ENCODE data around the gene RPS3. TPM values are rescaled to one million over a fixed set of nuclear protein-coding genes. Genes with fewer than 3 reads are reported as not detected.
"Not testable (repeated sequence)": the region's sequence is repeated elsewhere in the genome, so short reads cannot be mapped to it uniquely, and the experiment has no call there.

RPS3 gene
- 697 and 750 TPM in 2 replicates for total RNA-seq (2014; rRNA removed; shearing (Covaris generic))

GRCh38 chr11:75399344-75400145 is at the start of gene RPS3:
Gene RPS3 (plus strand): TSS chr11:75399518. CDS start chr11:75399548, 30 bp downstream.
- no peaks in the 10 kb centered on the region for H3K27me3 ChIP-seq (replicated peaks)
- H3K36me3 ChIP-seq, result peaks cover 51% of the 10 kb centered on the region
- peak within 1 kb of the TSS; percentile 71 for H3K4me3 ChIP-seq
- DNase-seq (ENCODE audit: low read depth in 1 of 2, low spot score in 2 of 2), result peak; percentile 78 to 81
- no peaks in the 10 kb centered on the region for H3K9me3 ChIP-seq (replicated peaks)
- H3K4me1 ChIP-seq (replicated peaks), result no peaks in the 10 kb centered on the region
- H3K27ac ChIP-seq, result peak within 1 kb of the TSS; percentile 88

GRCh38 chr11:75349521-75350116 is 49.7 kb upstream of the RPS3 start:
- Histone ChIP-seq H3K27me3 (replicated peaks) (no peaks in the 10 kb centered on the region), H3K27ac (no peak overlapping the region), H3K4me3 (no peak overlapping the region), H3K9me3 (replicated peaks) (no peaks in the 10 kb centered on the region), H3K36me3 (no peaks in the 10 kb centered on the region), H3K4me1 (replicated peaks) (peaks cover 7% of the 10 kb centered on the region)
- no peak for DNase-seq (ENCODE audit: low read depth in 1 of 2, low spot score in 2 of 2)

GRCh38 chr11:75350122-75350742 is 49.1 kb upstream of the RPS3 start:
- Histone ChIP-seq H3K9me3 (replicated peaks) (no peaks in the 10 kb centered on the region), H3K36me3 (no peaks in the 10 kb centered on the region), H3K4me3 (no peak overlapping the region), H3K4me1 (replicated peaks) (peaks cover 7% of the 10 kb centered on the region), H3K27me3 (replicated peaks) (no peaks in the 10 kb centered on the region), H3K27ac (no peak overlapping the region)
- no peak for DNase-seq (ENCODE audit: low read depth in 1 of 2, low spot score in 2 of 2)

- no peaks in the 10 kb centered on the region for H3K36me3 ChIP-seq
- no peaks in the 10 kb centered on the region for H3K27me3 ChIP-seq (replicated peaks)
- H3K9me3 ChIP-seq (replicated peaks), result no peaks in the 10 kb centered on the region
- peaks cover 7% of the 10 kb centered on the region for H3K4me1 ChIP-seq (replicated peaks)
- DNase-seq (ENCODE audit: low read depth in 1 of 2, low spot score in 2 of 2), result no peak
- H3K27ac ChIP-seq, result no peak overlapping the region
- peak overlapping the region; percentile 31 for H3K4me3 ChIP-seq
Measured at GRCh38 chr11:75350743-75351540, 48.4 kb upstream of the RPS3 start.

GRCh38 chr11:75351541-75351790 is 47.9 kb upstream of the RPS3 start, which contains the start of gene ARRB1:
Gene ARRB1 (minus strand): TSS chr11:75351661. CDS start chr11:75351607, 54 bp downstream.
- Histone ChIP-seq H3K27ac (no peak within 1 kb of the TSS), H3K4me1 (replicated peaks) (peaks cover 7% of the 10 kb centered on the region), H3K4me3 (peak within 1 kb of the TSS; percentile 31), H3K9me3 (replicated peaks) (no peaks in the 10 kb centered on the region), H3K36me3 (no peaks in the 10 kb centered on the region), H3K27me3 (replicated peaks) (no peaks in the 10 kb centered on the region)
- no peak for DNase-seq (ENCODE audit: low read depth in 1 of 2, low spot score in 2 of 2)

GRCh38 chr11:75351791-75352587 is 47.3 kb upstream of the RPS3 start:
- Histone ChIP-seq H3K27ac (no peak overlapping the region), H3K4me1 (replicated peaks) (peaks cover 7% of the 10 kb centered on the region), H3K36me3 (no peaks in the 10 kb centered on the region)

GRCh38 chr11:75352588-75353206 is 46.6 kb upstream of the RPS3 start:
- DNase-seq (ENCODE audit: low read depth in 1 of 2, low spot score in 2 of 2), result no peak
- no peaks in the 10 kb centered on the region for H3K36me3 ChIP-seq
- no peaks in the 10 kb centered on the region for H3K9me3 ChIP-seq (replicated peaks)
- no peaks in the 10 kb centered on the region for H3K27me3 ChIP-seq (replicated peaks)
- H3K4me3 ChIP-seq, result no peak overlapping the region
- no peak overlapping the region for H3K27ac ChIP-seq
- peaks cover 7% of the 10 kb centered on the region for H3K4me1 ChIP-seq (replicated peaks)

More at GRCh38 chr11:75351791-75352587, 47.3 kb upstream of the RPS3 start:
- H3K9me3 ChIP-seq (replicated peaks), result no peaks in the 10 kb centered on the region
- no peak for DNase-seq (ENCODE audit: low read depth in 1 of 2, low spot score in 2 of 2)
- H3K4me3 ChIP-seq, result peak overlapping the region; percentile 31
- H3K27me3 ChIP-seq (replicated peaks), result no peaks in the 10 kb centered on the region

GRCh38 chr11:75355051-75355450 is 44.3 kb upstream of the RPS3 start:
- peaks cover 7% of the 10 kb centered on the region for H3K4me1 ChIP-seq (replicated peaks)
- no peaks in the 10 kb centered on the region for H3K27me3 ChIP-seq (replicated peaks)
- DNase-seq (ENCODE audit: low read depth in 1 of 2, low spot score in 2 of 2), result no peak
- no peaks in the 10 kb centered on the region for H3K36me3 ChIP-seq
- H3K4me3 ChIP-seq, result no peak overlapping the region
- no peak overlapping the region for H3K27ac ChIP-seq
- no peaks in the 10 kb centered on the region for H3K9me3 ChIP-seq (replicated peaks)

GRCh38 chr11:75356613-75357012 is 42.7 kb upstream of the RPS3 start:
- no peak for DNase-seq (ENCODE audit: low read depth in 1 of 2, low spot score in 2 of 2)
- Histone ChIP-seq H3K27me3 (replicated peaks) (no peaks in the 10 kb centered on the region), H3K27ac (no peak overlapping the region)

GRCh38 chr11:75362285-75362684 is 37.0 kb upstream of the RPS3 start:
- H3K27me3 ChIP-seq (replicated peaks); H3K4me1 ChIP-seq (replicated peaks); H3K36me3 ChIP-seq; H3K9me3 ChIP-seq (replicated peaks); H3K27ac ChIP-seq; DNase-seq (ENCODE audit: low read depth in 1 of 2, low spot score in 2 of 2); H3K4me3 ChIP-seq: not testable (repeated sequence)

More at GRCh38 chr11:75356613-75357012, 42.7 kb upstream of the RPS3 start:
- Histone ChIP-seq H3K9me3 (replicated peaks) (no peaks in the 10 kb centered on the region), H3K4me1 (replicated peaks) (peaks cover 3% of the 10 kb centered on the region; the same call in 1 of the 2 replicates), H3K4me3 (no peak overlapping the region), H3K36me3 (no peaks in the 10 kb centered on the region)

- H3K4me1 ChIP-seq (replicated peaks), result 0 out of 2 replicates have a peak, but pooled peaks cover 3% of the 10 kb centered on the region
- H3K36me3 ChIP-seq, result no peaks in the 10 kb centered on the region
- peak in 1 of 2 experiments; percentile 21 for DNase-seq (ENCODE audit: low read depth in 1 of 2, low spot score in 2 of 2)
- H3K9me3 ChIP-seq (replicated peaks), result no peaks in the 10 kb centered on the region
- no peaks in the 10 kb centered on the region for H3K27me3 ChIP-seq (replicated peaks)
- no peak overlapping the region for H3K27ac ChIP-seq
- H3K4me3 ChIP-seq, result no peak overlapping the region
Measured at GRCh38 chr11:75365711-75366181, 33.6 kb upstream of the RPS3 start.

- H3K27ac ChIP-seq; H3K4me1 ChIP-seq (replicated peaks); H3K9me3 ChIP-seq (replicated peaks); H3K27me3 ChIP-seq (replicated peaks); H3K4me3 ChIP-seq; DNase-seq (ENCODE audit: low read depth in 1 of 2, low spot score in 2 of 2); H3K36me3 ChIP-seq: not testable (repeated sequence)
Measured at GRCh38 chr11:75366826-75367225, 32.5 kb upstream of the RPS3 start.
